Hepatocyte (in vitro differentiated cells): ENCODE results near the gene PRKAG2. TPM values are rescaled to one million over a fixed set of nuclear protein-coding genes. Genes with fewer than 3 reads are reported as not detected.

Experiments
- DNase-seq: peaks from one replicate; pipeline ENCODE4 v3.0.0-alpha.2; 2016; ENCODE audit warnings: low spot score
- H2AFZ ChIP-seq: fragments of 200-600 bp; sonication (generic); 2 replicates; pipeline ENCODE4 v1.6.0; 2016; ENCODE audit warnings: antibody characterized with exemption, mild to moderate bottlenecking
- H3K27ac ChIP-seq: fragments of 200-600 bp; sonication (generic); 2 replicates; pipeline ENCODE4 v1.5.1; 2016; ENCODE audit warnings: mild to moderate bottlenecking
- H3K27me3 ChIP-seq: fragments of 200-600 bp; sonication (generic); 2 replicates; pipeline ENCODE4 v1.6.1; 2016
- H3K36me3 ChIP-seq: fragments of 200-600 bp; sonication (generic); replicated peaks from 2 replicates; pipeline ENCODE4 v1.5.1; 2016; ENCODE audit warnings: low read depth; ENCODE audit not compliant: insufficient read depth
- H3K4me1 ChIP-seq: fragments of 200-600 bp; sonication (generic); 2 replicates; pipeline ENCODE4 v1.5.1; 2016; ENCODE audit warnings: mild to moderate bottlenecking, moderate library complexity; ENCODE audit not compliant: insufficient read depth
- H3K4me2 ChIP-seq: fragments of 200-600 bp; sonication (generic); 2 replicates; pipeline ENCODE4 v1.6.0; 2016
- H3K4me3 ChIP-seq: fragments of 200-600 bp; sonication (generic); 2 replicates; pipeline ENCODE4 v1.5.1; 2016; ENCODE audit warnings: mild to moderate bottlenecking
- H3K79me2 ChIP-seq: fragments of 200-600 bp; sonication (generic); 2 replicates; pipeline ENCODE4 v1.6.0; 2017; ENCODE audit warnings: mild to moderate bottlenecking
- H3K9me2 ChIP-seq: fragments of 200-600 bp; sonication (generic); replicated peaks from 2 replicates; pipeline ENCODE4 v1.6.0; 2017; ENCODE audit warnings: mild to moderate bottlenecking; ENCODE audit not compliant: insufficient read depth
- H3K9me3 ChIP-seq: fragments of 200-600 bp; sonication (generic); 2 replicates; pipeline ENCODE4 v1.5.1; 2016; ENCODE audit warnings: low read depth, mild to moderate bottlenecking
- H4K20me1 ChIP-seq: fragments of 200-600 bp; sonication (generic); 2 replicates; pipeline ENCODE4 v1.6.0; 2016; ENCODE audit warnings: mild to moderate bottlenecking; ENCODE audit not compliant: insufficient read depth, poor library complexity, severe bottlenecking
- CTCF ChIP-seq: fragments of 200-600 bp; sonication (generic); IDR thresholded peaks from 2 replicates; pipeline ENCODE4 v1.5.1; 2016; ENCODE audit warnings: antibody characterized with exemption, mild to moderate bottlenecking; ENCODE audit not compliant: poor library complexity
- EZH2 ChIP-seq: fragments of 200-600 bp; sonication (generic); IDR thresholded peaks from 2 replicates; pipeline ENCODE4 v1.6.1; 2016; ENCODE audit warnings: antibody characterized with exemption, mild to moderate bottlenecking, borderline replicate concordance
- EZH2phosphoT487 ChIP-seq: fragments of 200-600 bp; sonication (generic); IDR thresholded peaks from one replicate; pipeline ENCODE4 v1.6.1; 2018; ENCODE audit warnings: antibody characterized with exemption, mild to moderate bottlenecking, low read depth, moderate library complexity; ENCODE audit not compliant: unreplicated experiment, severe bottlenecking
- WGBS: methylation state at CpG from one replicate; pipeline ENCODE4 v1.1.6; 2016; ENCODE audit warnings: low lambda C conversion rate; ENCODE audit errors: missing lambda C conversion rate; 5-methylcytosine and 5-hydroxymethylcytosine counted together
- polyA plus RNA-seq: library from polyadenylated mRNA; unstranded; fragments of >200 nt; fragmentation: Nextera tagmentation; extraction: Ambion mirVana; gene quantifications from 2 replicates; pipeline ENCODE4 v1.2.1, GENCODE V29; 2016
- total RNA-seq: library from RNA; depleted of rRNA; stranded (reverse); fragments of >200 nt; gene quantifications from 2 replicates; pipeline ENCODE4 v1.2.3, GENCODE V29; 2014

Gene PRKAG2
- total and polyA plus RNA-seq, 2 experiments from 2014 or later, result 17.8 to 23.4 TPM

DNA sequence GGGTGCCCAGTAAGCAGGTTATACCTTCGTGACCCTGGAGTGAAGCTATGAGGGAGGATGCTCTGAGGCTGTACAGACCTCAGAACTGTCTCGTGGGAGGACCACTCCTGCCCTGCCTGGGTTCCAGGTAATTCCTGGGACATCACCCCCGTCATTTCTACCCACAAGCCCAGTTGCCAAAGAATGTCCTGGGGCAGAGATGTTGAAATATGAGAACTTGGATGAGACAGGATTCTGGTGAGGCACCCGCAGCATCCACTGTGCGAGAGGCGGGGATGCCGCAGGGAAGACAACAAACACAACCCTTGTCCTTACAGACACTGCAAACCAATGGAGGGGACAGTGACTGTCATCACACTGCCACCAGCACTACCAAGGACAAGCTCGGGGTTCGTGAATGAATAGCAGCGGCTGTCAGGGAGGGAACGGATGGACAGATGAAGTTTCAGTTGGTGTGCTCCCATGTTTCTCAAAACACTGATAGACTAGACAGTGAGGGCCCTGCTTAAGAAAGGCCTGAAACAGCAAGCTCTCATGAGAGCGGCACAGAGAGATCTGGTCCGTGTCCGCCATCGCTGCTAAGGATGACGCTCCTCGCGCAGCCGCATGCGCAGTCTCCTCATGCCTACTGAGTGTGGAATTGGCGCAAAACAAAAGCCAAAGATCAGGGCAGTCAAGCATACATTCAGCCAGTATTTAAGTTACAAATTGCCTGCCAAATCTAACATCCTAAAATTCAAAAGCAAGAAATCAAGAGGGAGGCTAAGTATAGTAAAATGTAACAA, 275.2 kb downstream of the PRKAG2 start:
- Histone ChIP-seq H3K4me2 (no peak overlapping the region), H3K9me2 (no peaks in the 10 kb centered on the region), H3K4me1 (peaks cover 6% of the 10 kb centered on the region), H3K9me3 (no peaks in the 10 kb centered on the region), H3K79me2 (peaks cover 34% of the 10 kb centered on the region), H3K36me3 (no peaks in the 10 kb centered on the region), H3K27me3 (no peaks in the 10 kb centered on the region), H2AFZ (no peak overlapping the region), H3K27ac (no peak overlapping the region), H3K4me3 (no peak overlapping the region), H4K20me1 (peaks cover 3% of the 10 kb centered on the region)
- TF ChIP-seq CTCF (no peak), EZH2 (no peak), EZH2phosphoT487 (no peak)
- WGBS, result 91% methylated on average over 21 of the region's 21 CpGs
- DNase-seq, result no peak

DNA sequence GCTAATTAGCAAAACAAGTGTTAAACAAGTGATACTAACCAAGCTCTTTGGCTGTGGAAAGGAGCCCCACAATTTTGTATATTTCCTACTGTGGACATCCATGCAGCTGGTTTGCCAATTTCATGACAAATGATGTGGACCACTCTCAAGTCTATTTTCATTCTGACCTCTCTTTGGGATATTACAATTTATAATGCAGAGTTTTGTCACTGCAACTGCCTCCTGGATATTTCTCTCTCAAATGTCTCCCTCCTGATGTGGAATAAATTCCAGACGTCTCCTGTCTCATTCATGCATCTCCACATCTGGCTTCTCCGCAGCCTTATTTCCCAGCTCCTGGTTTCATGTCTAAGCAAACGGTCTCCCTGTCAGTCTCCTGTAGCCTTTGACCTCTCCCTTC, 276.6 kb downstream of the PRKAG2 start:
- peak overlapping the region; percentile 44 for H3K4me2 ChIP-seq
- no peaks in the 10 kb centered on the region for H3K9me2 ChIP-seq
- H3K4me3 ChIP-seq, result no peak overlapping the region
- no peak overlapping the region for H2AFZ ChIP-seq
- H3K9me3 ChIP-seq, result no peaks in the 10 kb centered on the region
- H3K4me1 ChIP-seq, result peaks cover 6% of the 10 kb centered on the region
- no peaks in the 10 kb centered on the region for H3K36me3 ChIP-seq
- TF ChIP-seq CTCF (no peak), EZH2 (no peak), EZH2phosphoT487 (no peak)
- no peaks in the 10 kb centered on the region for H3K27me3 ChIP-seq
- peak overlapping the region; percentile 59 for H3K27ac ChIP-seq
- peaks cover 39% of the 10 kb centered on the region for H3K79me2 ChIP-seq
- 70% methylated on average over 3 of the region's 3 CpGs for WGBS
- peaks cover 3% of the 10 kb centered on the region for H4K20me1 ChIP-seq
- DNase-seq, result no peak

- Histone ChIP-seq H3K9me2 (no peaks in the 10 kb centered on the region), H3K9me3 (no peaks in the 10 kb centered on the region), H2AFZ (no peak overlapping the region), H3K4me1 (peaks cover 6% of the 10 kb centered on the region), H3K27ac (peak overlapping the region; percentile 68), H3K4me3 (no peak overlapping the region), H3K36me3 (no peaks in the 10 kb centered on the region), H3K4me2 (peak overlapping the region; percentile 44), H3K27me3 (no peaks in the 10 kb centered on the region), H3K79me2 (peaks cover 35% of the 10 kb centered on the region), H4K20me1 (peaks cover 3% of the 10 kb centered on the region)
- WGBS, result 71% methylated on average over 10 of the region's 10 CpGs
- TF ChIP-seq EZH2phosphoT487, result no peak
- no peak for TF ChIP-seq EZH2
- TF ChIP-seq CTCF, result no peak
- DNase-seq, result peak; percentile 58
Observed at GRCh38 chr7:151599401-151600227, 277.3 kb downstream of the PRKAG2 start.
